Endothelial cell of umbilical vein (primary cell): ENCODE results near the gene NINL. TPM values are rescaled to one million over a fixed set of nuclear protein-coding genes. Genes with fewer than 3 reads are reported as not detected.

Source experiments
- BruUV-seq: library from RNA; stranded (reverse); fragments of 400-500 nt; replicated peaks from 2 replicates; lab custom pipeline; 2021; lab: Mats Ljungman, UMichigan
- CTCF ChIA-PET: fragments of 300-600, 350-600 bp; sonication (Branson Sonifier 250); formaldehyde crosslinking; loops from one replicate; lab custom pipeline; 2021; ENCODE audit warnings: antibody characterized with exemption, inconsistent platforms; lab: Charles Lee
- POLR2A ChIA-PET: fragments of 300-600, 350-600 bp; sonication (Branson Sonifier 250); formaldehyde crosslinking; loops from one replicate; lab custom pipeline; 2021; ENCODE audit warnings: antibody characterized with exemption, inconsistent platforms; lab: Charles Lee
- DNase-seq: peaks from one replicate; pipeline ENCODE4 v3.0.0-alpha.2; 2011; ENCODE audit warnings: low read depth, low spot score
- FAIRE-seq: peaks from 2 replicates; lab custom pipeline; 2011; peaks lifted over from hg19 to GRCh38; lab: Jason Lieb, UNC
- H2AFZ ChIP-seq: 2 replicates; pipeline ENCODE4 v1.6.0; 2012; ENCODE audit warnings: low read depth, low read length, control low read depth, inconsistent platforms
- H3K27ac ChIP-seq: 2 replicates; pipeline ENCODE4 v1.5.1; 2011; ENCODE audit warnings: low read depth, mild to moderate bottlenecking, control low read depth, low read length, moderate library complexity; ENCODE audit not compliant: insufficient read depth
- H3K27me3 ChIP-seq, 2 experiments: 2 replicates each; pipeline versions ENCODE4 v1.6.0 to v1.6.1; 2011; ENCODE audit warnings: low read length in 2 of 2, mixed read lengths in 1 of 2; ENCODE audit not compliant: control insufficient read depth in 2 of 2, insufficient read depth in 2 of 2
- H3K36me3 ChIP-seq, 2 experiments: 2 replicates in 1 of 2; 3 replicates in 1 of 2; pipeline ENCODE4 v1.5.1; 2011; ENCODE audit warnings: low read length in 2 of 2, mild to moderate bottlenecking in 1 of 2, moderate library complexity in 1 of 2; ENCODE audit not compliant: control insufficient read depth in 2 of 2, insufficient read depth in 2 of 2; ENCODE audit errors: extremely low read depth in 1 of 2
- H3K4me1 ChIP-seq: 3 replicates; pipeline ENCODE4 v1.5.1; 2011; ENCODE audit warnings: mild to moderate bottlenecking, low read length; ENCODE audit not compliant: control insufficient read depth, insufficient read depth; ENCODE audit errors: extremely low read depth
- H3K4me2 ChIP-seq: 2 replicates; pipeline ENCODE4 v1.6.1; 2011; ENCODE audit warnings: low read length, control low read depth, mixed read lengths; ENCODE audit not compliant: insufficient read depth
- H3K4me3 ChIP-seq, 3 experiments: fragments of 200-600 bp in 1 of 3; sonication (generic), shearing (Covaris generic) in 1 of 3; replicated peaks in 1 of 3; 2 replicates each; pipeline ENCODE4 v1.5.1; 2011 to 2016; ENCODE audit warnings: control low read depth in 3 of 3, low read length in 3 of 3, mild to moderate bottlenecking in 2 of 3, inconsistent platforms in 1 of 3, low read depth in 1 of 3, moderate library complexity in 1 of 3; ENCODE audit not compliant: insufficient read depth in 1 of 3
- H3K79me2 ChIP-seq: 2 replicates; pipeline ENCODE4 v1.6.0; 2012; ENCODE audit warnings: low read length, inconsistent platforms; ENCODE audit not compliant: control insufficient read depth, insufficient read depth
- H3K9ac ChIP-seq: replicated peaks from 2 replicates; pipeline ENCODE3; 2011; ENCODE audit warnings: low read length, control low read depth; ENCODE audit not compliant: insufficient read depth; ENCODE audit errors: extremely low read depth
- H3K9me1 ChIP-seq: replicated peaks from 3 replicates; pipeline ENCODE4 v1.6.0; 2011; ENCODE audit warnings: mild to moderate bottlenecking, low read length; ENCODE audit not compliant: control insufficient read depth, insufficient read depth; ENCODE audit errors: extremely low read depth
- H3K9me3 ChIP-seq: replicated peaks from 2 replicates; pipeline ENCODE4 v1.5.1; 2012; ENCODE audit warnings: low read length, inconsistent platforms; ENCODE audit not compliant: control insufficient read depth, insufficient read depth
- H4K20me1 ChIP-seq: replicated peaks from 2 replicates; pipeline ENCODE3; 2011; ENCODE audit warnings: mild to moderate bottlenecking, low read length; ENCODE audit not compliant: control insufficient read depth, insufficient read depth; ENCODE audit errors: extremely low read depth
- EZH2 ChIP-seq: IDR thresholded peaks from 2 replicates; pipeline ENCODE4 v1.6.1; 2012; ENCODE audit warnings: borderline replicate concordance, low read depth, mild to moderate bottlenecking, moderate library complexity, low read length, inconsistent platforms; ENCODE audit not compliant: severe bottlenecking
- FOS ChIP-seq: IDR thresholded peaks from 2 replicates; pipeline ENCODE4 v1.6.1; 2011; ENCODE audit warnings: mild to moderate bottlenecking, low read length, moderate library complexity, borderline replicate concordance; ENCODE audit not compliant: insufficient read depth
- GATA2 ChIP-seq: IDR thresholded peaks from 2 replicates; pipeline ENCODE4 v1.7.0; 2011; ENCODE audit warnings: low read depth, mild to moderate bottlenecking, moderate library complexity, mixed read lengths, low read length; ENCODE audit not compliant: insufficient read length, insufficient read depth
- JUN ChIP-seq: IDR thresholded peaks from 2 replicates; pipeline ENCODE4 v1.6.1; 2011; ENCODE audit warnings: borderline replicate concordance, low read depth; ENCODE audit not compliant: insufficient read length, insufficient read depth
- MYC ChIP-seq: IDR thresholded peaks from one replicate; pipeline ENCODE4 v1.6.1; 2011; ENCODE audit warnings: mild to moderate bottlenecking, low read depth, low read length
- POLR2A ChIP-seq: IDR thresholded peaks from 2 replicates; pipeline ENCODE4 v1.6.1; 2012; ENCODE audit warnings: low read depth, mild to moderate bottlenecking, control low read depth, low read length
- POLR2AphosphoS5 ChIP-seq: IDR thresholded peaks from 2 replicates; pipeline ENCODE4 v1.6.1; 2012; ENCODE audit warnings: low read depth, mild to moderate bottlenecking, control low read depth, low read length, moderate library complexity; ENCODE audit not compliant: insufficient read depth
- dilution Hi-C: fragments of 300-500 bp; cut with MboI; formaldehyde crosslinking; loops from one replicate; pipeline ENCODE4 v1.15.0; 2019; ENCODE audit warnings: low sequenced_read_pairs; ENCODE audit not compliant: extremely low pct_ligation_motif_present
- intact Hi-C: fragments of 100-400 bp; cut with micrococcal nuclease; formaldehyde crosslinking; loops from one replicate; pipeline ENCODE4 v1.10.0; 2022
- polyA plus RNA-seq, 4 experiments: library from polyadenylated mRNA; depleted of rRNA in 3 of 4; stranded (reverse) in 3 of 4; unstranded in 1 of 4; fragments of >200 nt; gene quantifications; 2 replicates each; pipeline versions ENCODE4 v1.2.1 to v1.2.3, GENCODE V29; 2011 to 2012; ENCODE audit warnings: missing spikeins in 1 of 4
- total RNA-seq: library from RNA; stranded (reverse); gene quantifications from 2 replicates; pipeline ENCODE4 v1.2.3, GENCODE V29; 2021
- TF ChIP-seq, protein P1 (sequence below), 2 donors: IDR thresholded peaks; 1 replicate in 1 of 2; 2 replicates in 1 of 2; pipeline ENCODE4 v1.5.1; 2011; ENCODE audit warnings: low read length in 2 of 2, mild to moderate bottlenecking in 2 of 2, moderate library complexity in 2 of 2, control low read depth in 1 of 2, inconsistent platforms in 1 of 2, low read depth in 1 of 2; ENCODE audit not compliant: insufficient read depth in 1 of 2; ENCODE audit errors: extremely low read depth in 1 of 2
- TF ChIP-seq, protein P2 (sequence below): IDR thresholded peaks from 2 replicates; pipeline ENCODE4 v1.6.1; 2011; ENCODE audit not compliant: insufficient read depth, insufficient read length

NINL gene
- total and polyA plus RNA-seq, 2 donors (not counting 3 experiments of a cell fraction or from before 2014, with no cell fraction given), result 13.2 to 25.5 TPM

DNA sequence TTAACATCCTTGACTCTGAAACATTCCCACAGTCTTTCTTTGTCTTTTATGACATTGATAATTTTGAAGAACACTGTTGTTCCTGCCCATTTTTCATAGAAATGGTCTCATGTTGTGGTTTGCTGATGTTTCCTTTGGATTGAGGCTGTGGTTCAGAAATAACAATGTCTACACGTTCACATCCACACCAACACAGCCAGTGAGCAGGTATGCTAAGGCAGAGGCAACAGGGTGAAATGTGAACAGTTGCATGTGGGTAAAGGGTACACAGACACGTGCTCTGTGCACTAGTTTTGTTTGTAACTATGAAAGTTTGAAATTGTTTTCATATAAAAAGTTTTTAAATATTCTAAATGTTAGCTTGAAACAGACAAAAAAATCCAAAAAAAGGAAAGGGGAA is 99.5 kb downstream of the NINL start:
- peaks cover 0 to 24% of the 10 kb centered on the region in 2 experiments for H3K36me3 ChIP-seq
- no peaks in the 10 kb centered on the region for H3K27me3 ChIP-seq
- CTCF ChIA-PET, result interaction anchor here (1.4 to 1.8 kb wide), 2 partner anchors 55 to 87 kb away, joined by 4 to 5 read pairs; no protein-coding TSS in a partner anchor
- TF ChIP-seq, protein P1, sequence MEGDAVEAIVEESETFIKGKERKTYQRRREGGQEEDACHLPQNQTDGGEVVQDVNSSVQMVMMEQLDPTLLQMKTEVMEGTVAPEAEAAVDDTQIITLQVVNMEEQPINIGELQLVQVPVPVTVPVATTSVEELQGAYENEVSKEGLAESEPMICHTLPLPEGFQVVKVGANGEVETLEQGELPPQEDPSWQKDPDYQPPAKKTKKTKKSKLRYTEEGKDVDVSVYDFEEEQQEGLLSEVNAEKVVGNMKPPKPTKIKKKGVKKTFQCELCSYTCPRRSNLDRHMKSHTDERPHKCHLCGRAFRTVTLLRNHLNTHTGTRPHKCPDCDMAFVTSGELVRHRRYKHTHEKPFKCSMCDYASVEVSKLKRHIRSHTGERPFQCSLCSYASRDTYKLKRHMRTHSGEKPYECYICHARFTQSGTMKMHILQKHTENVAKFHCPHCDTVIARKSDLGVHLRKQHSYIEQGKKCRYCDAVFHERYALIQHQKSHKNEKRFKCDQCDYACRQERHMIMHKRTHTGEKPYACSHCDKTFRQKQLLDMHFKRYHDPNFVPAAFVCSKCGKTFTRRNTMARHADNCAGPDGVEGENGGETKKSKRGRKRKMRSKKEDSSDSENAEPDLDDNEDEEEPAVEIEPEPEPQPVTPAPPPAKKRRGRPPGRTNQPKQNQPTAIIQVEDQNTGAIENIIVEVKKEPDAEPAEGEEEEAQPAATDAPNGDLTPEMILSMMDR (IDR thresholded peaks at IDR 0.05; ENCODE audit: extremely low read depth in 1 of 2, insufficient read depth in 1 of 2, low read depth in 1 of 2, low read length in 2 of 2), result no peak
- TF ChIP-seq FOS (no peak), POLR2A (no peak), GATA2 (no peak), MYC (no peak), POLR2AphosphoS5 (no peak), JUN (no peak), EZH2 (no peak)
- TF ChIP-seq, protein P2, sequence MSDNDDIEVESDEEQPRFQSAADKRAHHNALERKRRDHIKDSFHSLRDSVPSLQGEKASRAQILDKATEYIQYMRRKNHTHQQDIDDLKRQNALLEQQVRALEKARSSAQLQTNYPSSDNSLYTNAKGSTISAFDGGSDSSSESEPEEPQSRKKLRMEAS, result no peak
- BruUV-seq, result no TSS peak
- no peaks in the 10 kb centered on the region for H3K9me1 ChIP-seq
- no peaks in the 10 kb centered on the region for H3K9me3 ChIP-seq
- peak overlapping the region; percentile 47 for H3K4me2 ChIP-seq
- intact Hi-C loops, result loop anchor here (1.0 to 5.0 kb wide), 4 partner anchors 22 to 137 kb away; no protein-coding TSS in a partner anchor
- no peaks in the 10 kb centered on the region for H4K20me1 ChIP-seq
- H3K79me2 ChIP-seq, result no peaks in the 10 kb centered on the region
- H3K27ac ChIP-seq, result peak overlapping the region; percentile 53
- peaks cover 33% of the 10 kb centered on the region for H3K4me1 ChIP-seq
- peak overlapping the region; percentile 43 for H3K9ac ChIP-seq
- no peak overlapping the region for H2AFZ ChIP-seq
- H3K4me3 ChIP-seq, result no peak overlapping the region
- DNase-seq (peak; percentile 12), FAIRE-seq (peak; percentile 4)
- POLR2A ChIA-PET, result no interaction called here
- dilution Hi-C loops, result no loop called here
